NCI-H2196 (cell line): Measurements from ENCODE around the gene CMSS1.

Experiments
- DNase-seq: peaks from one replicate; lab custom pipeline; 2025; ENCODE audit not compliant: unreplicated experiment; lab: John Stamatoyannopoulos, UW

Gene CMSS1

DNA sequence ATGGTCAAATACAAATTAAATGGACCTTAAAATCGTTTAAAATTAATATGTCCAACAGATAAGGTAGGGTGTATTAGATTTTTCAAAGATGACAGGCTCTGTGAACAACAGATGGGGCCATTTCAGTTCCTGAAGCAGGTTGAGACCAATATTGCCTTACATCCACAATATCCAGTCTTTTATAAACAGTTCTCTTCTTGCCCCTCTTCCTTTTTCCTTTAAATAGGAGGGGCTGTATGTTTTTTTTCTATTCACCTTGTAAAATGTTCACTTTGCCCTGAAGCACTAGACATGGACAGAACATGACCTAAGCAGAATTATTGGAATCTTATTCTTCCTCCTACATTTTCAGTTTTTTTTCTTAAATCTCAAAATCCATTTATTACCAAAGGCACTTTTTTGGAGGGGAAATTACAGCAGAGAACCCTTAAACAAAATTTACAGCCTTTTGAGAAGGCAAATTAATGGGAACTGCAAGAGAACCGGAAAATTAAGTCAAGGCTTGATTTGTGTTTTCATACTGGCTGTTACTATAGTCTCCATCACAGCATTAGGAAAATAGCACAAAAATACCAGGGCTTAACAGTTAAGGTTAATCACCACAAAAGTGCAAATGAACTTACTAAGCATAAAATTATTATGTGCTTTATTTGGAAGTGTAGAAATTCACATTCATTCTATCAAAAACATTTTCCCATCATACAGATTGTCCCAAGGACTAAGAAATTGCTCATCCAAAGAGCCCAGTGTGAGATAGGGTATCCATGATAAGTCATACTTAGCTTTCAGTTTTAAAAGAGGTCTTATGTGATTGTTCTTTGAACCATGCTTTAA is 55.8 kb downstream of the CMSS1 start:
- no peak for DNase-seq

DNA sequence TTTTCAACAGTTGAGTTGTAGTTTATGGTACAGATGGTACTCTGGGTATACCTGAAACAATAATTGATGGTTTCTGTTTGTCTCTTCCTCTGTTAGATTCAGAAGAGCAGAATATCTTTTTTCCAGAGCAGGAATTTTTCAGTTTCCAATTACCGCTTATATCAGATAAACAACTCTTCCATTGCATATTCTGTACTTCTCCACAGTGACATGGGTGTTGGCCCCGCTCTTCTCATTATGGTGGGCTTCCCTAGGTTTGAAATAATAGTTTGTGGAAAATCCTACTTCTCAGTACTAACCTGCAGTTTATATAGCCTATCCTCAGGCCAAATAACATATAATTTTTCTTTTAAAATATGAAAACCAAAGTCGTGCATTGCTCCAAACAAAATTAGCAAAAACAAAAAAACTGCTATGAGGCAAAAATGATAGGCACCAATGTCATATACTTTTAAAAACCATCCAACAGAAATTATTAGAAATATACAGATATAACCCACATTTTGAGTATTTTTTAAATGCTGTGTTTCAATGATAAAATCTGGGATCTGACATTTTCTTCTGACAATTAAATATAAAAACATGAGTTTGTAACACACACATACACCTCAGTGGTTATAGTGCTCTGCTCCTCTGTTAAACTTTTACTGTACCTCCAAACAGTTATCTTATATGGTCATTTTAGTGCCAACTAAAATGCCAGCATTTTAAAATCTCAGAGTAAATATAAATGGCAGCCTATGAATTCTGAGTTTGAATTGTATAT is 56.8 kb downstream of the CMSS1 start:
- no peak for DNase-seq

DNA sequence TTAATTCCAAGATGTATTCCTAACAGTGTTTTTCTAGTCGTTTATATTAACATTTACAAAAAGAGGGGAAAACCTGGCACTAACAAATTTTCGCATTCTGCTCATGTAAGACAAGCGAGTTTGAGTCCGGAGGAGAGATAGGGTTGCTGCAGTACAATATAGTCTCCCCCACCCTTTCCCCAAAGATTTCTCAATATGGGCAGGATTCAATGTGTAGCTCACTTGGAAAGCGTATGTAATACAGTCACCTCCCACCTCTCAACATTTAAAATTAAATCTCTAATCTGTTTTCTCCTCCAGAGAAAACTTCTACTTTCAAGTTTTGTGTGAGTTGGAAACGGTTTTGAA is 57.9 kb downstream of the CMSS1 start:
- DNase-seq = no peak

DNA sequence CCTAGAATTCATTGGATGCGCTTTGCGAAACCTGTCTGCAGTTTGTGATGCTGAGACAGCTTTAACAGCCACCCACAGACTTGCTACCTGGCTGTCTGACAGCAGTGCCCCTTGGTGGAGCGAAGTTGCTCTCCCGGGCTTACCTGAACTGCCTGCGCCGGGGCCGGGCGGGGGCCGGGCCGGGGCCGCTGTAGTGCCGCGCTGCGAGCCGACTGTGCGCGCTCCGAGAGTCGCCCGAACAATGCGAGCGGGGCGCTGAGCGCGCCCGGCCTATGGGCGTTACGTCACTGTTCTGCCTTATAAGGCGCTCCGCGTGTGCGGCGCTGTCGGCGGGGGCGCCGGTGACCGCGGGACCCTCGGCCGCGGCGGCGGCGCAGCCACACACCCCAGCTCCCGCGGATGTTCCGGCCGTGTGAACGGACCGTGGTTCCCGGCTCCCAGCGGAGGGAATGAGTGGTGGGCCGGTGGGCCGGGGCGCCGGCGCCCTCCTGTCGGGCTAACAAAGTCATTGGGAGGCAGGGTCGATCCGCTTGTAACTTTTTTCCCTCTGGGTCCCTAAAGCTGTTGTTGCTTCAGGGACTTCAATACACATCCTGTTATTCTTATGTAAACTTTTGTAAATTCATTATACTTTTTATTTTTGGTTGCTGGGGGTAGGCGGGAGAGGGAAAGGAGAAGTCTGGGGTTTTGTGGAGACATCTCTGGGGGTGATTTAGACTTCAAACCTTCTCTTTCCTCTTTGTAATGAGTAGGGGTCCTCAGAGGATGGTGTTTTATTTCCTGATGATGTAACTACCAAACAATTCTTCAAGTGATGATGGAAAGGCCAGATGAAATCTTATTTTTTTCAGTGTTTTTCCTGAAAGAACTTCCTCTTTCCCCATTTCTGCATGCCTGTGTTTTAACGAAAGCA is 58.5 kb downstream of the CMSS1 start:
- no peak for DNase-seq

DNA sequence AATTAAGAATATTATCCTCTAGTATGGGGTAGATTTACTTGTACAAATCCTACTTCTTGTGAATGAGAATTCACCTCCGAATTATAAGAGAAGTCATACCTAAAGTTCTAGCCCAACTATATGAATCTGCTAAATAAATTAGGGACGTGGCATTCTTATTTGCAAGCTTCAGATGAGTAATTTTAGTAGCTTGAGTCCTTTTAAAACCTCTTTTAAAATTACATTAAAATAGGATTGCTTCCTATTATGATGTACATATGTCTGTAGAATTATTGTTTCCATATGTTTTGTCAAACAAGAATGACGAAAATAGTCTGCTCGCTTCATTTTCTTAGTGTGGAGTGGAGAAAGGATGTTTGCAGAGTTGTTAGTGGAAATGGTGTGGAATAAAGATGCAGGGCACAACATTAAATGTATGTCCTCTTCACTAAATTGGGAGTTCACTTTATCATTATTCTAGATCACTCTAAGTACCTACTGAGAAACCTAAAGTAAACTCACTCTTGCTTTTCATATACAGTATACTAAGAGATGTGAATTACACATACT is 59.4 kb downstream of the CMSS1 start:
- DNase-seq = no peak

DNA sequence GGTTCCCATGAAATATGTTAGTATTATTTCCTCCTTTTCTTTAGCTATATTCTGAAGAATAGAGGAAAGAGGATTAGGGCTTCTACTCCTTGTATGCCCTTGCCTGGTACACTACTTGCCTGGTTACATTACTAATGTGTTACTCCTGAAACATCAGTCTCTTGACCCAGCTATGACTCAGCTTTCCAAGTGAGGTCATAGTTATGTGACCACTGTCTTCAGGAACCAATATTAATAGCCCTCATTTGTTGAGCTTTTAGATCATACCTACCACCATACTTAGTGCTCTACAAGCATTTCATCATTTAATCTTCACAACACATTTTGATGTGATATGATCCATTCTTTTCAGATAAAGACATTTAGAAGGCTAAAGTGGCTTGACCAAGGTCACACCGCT is 60.3 kb downstream of the CMSS1 start:
- no peak for DNase-seq

DNA sequence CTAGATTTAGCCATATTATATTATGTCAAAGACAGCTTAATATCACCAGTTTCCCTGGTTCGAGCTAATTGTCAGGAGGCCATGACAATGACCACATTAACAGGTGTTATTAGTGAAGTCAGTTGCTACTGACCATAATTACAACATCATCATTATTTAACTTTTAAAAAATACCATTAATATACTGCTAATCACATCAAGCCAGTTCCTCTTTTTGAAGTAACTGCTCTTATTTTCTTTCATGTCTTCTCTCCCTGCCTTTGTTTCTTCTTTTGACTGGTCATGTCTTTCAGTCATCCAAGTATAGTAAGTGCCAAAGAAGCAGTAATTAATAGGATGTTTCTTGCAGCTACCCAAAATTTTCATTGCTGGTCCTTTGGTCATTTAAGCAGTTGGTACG is 61.6 kb downstream of the CMSS1 start:
- DNase-seq = no peak

DNA sequence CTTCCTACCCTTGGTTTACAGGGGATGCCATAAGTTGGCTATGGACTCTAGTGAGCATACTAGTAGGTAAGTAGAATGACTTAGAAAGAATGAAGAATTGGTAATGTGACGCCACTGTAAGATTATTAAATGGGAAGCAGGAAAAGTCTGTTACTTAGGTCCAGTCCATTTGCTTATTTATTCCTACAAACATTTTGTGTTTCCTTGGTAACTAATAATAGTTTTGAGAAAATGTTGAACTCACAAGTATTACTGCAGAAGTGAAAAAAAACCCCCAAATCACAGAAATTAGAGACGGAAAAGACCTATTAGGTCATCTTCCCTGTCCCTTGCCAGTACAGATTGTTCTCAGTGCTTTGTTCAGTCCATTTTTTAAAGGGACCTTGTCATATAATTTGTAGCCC is 63.5 kb downstream of the CMSS1 start:
- no peak for DNase-seq

DNA sequence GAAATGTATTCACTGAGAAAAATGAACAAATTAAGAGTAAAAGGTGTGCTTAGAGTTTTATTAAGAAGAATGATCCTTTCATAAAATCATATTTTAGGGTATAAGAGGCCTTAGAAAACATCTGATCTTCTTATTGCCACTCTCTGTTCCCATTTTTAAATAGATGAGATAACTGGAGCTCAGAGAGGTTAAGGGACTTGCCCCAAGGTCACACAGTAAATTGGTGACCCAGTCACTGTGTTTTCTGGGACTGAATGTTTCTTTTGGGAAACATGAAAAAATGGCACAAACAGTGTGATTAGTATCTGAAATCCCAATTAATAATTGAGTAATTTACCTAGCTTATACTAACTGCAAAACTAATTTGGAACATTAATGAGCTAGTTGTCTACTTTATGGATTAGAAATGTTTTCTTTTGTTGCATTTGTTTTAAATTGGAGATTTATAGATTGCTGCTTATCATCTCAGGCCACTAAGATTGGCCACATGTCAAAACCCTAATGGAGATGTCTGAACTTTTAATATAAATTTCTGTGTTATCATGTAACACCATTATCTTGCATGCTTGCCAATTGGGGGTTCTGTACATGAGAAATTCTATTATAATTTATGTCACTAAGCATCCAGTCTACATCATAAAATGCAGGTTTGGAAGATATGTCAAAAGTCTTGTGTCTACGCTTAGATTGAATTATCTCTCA is 64.9 kb downstream of the CMSS1 start:
- DNase-seq = no peak

DNA sequence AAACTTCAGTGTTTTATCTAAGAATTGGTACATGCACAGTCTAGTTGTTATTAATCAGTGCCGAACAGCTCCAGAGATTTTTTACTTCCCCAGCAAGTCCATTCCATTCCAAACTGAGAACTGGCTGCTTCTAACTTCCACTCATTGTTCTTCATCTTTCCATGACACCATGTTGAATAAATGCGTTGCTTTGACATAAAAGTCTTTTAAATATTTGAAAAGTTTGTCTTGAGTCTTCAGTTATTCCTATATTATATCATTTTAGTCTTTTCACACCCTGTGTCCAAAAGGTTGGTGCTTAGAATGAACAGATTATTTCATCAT is 65.4 kb downstream of the CMSS1 start:
- DNase-seq = no peak

DNA sequence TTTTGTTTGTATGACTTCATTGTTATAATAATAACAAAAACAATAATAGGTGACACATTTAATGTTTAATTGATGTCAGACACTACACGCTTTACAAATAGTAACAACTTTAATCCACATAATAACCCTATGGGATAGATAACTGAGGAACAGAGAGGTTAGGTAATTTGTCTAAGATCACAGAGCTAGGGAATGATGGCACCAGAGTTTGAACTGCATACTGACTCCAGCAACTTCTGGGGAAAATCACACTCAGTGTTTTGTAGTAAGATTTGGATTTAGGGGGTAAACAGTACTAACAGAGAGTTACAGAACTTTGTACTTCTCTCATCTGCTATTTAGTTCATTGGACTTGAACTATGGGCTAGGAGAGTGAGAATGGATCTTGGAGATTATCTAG is 66.0 kb downstream of the CMSS1 start:
- no peak for DNase-seq

DNA sequence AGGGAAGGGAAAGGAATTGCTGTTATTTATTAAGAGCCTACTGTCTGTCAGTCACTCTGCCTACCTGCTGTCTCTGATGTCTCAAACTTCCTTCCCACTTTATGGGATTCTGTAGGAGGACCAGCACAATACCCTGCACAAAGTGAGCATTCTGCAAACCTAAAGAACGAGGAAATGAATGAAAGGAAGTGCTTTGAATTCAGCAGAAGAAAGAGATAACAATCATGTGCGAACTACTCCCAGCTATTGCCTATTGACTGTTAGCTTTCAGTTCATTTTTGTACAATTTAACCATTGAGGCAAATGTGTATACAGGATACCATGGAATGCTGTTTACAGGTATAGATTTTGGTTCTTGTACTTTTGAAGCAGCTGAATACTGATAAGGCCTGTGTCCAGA is 66.8 kb downstream of the CMSS1 start:
- no peak for DNase-seq

DNA sequence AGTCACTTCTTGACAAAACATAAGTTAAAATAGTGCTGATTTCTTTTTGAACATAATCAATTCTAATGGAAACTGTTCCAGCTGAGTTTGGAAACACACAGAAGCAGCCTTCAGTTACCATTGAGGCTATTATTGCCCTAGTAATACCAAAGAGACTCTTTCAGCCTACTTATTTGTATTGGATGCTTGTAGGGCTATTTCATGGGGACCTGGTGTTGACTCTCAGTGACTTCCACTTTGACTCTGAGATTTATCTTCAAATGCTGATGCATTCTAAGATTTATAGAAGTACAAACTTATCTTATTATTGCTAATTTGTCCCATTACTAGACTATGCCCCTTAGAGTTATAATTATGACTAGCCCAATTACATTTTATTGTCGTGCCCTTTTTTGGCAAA is 67.4 kb downstream of the CMSS1 start:
- no peak for DNase-seq

DNA sequence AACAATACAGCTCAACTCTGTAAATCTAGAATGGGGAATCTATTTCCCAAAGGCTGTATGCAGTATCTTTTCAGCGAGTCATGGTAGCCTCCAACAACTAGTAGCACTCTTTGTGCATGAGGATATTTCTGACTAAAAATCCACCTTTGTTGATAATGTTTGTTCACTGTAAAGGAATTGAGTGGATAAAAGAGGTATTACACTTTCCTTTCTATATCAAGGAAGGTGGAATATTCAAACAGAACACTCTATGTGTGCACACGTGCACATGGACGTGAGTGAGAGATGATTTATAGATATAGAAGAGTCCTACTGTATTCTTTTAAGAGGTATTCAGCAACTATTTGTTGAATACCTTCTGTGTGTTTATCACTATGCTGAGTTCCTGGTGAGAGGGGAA is 68.2 kb downstream of the CMSS1 start:
- DNase-seq = no peak

DNA sequence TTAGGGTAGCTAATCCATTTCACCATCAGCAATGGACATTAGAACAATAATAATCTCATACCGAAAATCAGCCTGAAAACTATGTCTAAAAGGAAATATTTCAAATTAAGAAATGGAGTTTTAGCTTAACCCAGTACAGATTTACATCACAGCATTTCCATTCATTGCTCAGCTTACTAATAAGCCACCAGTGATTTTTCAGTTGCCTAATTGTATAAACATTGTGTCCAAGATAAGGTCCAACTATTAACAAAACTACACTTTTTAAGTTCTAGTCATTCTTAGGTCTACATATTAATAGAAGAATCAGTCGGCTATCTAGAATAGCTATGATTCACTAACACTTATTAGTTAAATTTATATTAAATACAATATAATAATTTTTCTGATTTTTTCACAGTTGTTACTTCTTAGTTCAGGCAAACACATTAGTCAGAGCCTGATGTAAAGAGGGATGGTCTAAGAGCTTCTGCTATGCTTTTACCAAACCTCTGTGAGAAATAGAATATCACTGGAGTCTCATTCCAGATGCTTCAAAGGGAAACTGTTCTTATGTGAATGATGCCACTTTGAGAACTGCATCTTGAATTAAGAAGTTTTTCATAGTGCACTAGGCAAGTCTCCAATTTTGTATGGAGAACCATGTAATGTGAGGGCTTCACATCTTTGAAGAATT is 74.1 kb downstream of the CMSS1 start:
- DNase-seq = no peak

DNA sequence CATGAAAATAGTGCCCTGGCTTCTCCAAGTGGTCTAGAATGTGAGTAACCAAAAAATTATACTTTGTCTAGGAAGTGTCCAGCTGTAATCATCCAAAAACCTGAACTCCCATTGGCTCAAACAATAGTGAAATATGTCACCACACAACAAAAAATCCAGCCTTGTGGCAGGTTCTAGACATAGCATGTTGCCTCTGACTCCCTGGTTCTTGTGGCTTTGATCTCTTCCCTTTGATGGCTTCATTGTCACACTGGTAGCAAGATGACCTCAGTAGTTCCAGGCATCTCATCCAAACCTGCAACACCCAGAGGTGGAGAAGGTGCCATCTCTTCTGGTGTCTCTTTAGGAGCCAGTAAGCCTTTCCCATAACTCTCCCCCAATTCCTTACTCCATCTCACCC is 74.7 kb downstream of the CMSS1 start:
- no peak for DNase-seq

DNA sequence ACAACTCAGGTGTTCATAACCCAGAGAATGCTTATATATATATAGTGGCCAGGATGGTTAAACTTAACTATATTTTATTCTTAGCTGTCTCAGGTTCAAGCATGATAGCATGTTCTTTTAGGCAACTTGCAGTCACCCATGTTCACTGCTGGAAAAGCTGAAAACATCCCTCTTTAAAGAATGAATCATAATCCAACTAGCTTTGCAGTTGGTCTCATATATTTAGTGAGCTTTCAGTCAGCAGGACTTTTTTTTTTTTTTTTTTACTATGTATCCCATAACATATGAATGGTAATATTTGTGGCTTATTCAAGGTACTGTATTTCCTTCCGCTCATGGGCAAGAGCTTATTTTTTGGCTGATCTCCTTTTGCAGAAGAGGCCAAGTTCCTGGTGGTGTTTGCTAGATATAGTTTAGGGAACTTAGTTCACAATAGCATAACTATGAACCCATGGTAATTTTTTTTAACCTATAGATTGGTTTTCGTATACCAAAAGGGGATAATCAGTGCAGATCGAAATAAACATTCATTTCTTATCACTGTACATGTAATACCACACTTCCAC is 77.6 kb downstream of the CMSS1 start:
- DNase-seq = no peak

DNA sequence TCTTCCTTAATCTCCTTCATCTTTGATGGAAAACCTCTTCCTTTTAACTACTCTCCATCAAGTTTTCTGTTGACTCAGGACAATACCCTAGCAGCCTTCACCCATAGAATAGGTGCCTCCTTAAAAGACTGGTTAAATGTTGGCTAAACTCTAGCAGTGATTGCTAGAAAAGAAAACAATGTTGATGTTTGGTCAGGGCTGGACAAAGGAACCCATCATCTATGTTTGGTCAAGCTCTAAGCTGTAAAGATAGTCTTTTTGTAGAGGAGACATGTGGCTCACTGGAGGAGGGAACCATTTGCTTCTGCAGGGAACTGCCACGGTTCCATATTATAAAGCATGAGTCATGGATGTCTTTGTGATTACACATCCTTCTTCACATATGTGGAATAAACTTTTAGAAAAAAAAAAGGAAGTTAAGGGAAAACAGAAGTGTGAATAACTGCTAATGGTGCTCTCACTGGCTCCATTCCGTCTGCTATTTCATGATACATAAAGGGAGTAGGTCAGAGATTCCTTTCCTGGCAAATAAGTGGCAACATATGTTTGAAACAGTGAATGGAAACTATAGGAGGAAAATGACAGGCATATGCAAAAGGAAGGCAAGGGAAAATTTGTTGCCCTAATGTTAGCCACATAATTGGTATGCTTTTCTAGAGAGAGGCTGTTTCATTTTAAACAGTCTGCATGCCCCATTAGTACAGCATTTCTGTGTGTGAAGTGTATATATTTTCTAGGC is 78.2 kb downstream of the CMSS1 start:
- no peak for DNase-seq

DNA sequence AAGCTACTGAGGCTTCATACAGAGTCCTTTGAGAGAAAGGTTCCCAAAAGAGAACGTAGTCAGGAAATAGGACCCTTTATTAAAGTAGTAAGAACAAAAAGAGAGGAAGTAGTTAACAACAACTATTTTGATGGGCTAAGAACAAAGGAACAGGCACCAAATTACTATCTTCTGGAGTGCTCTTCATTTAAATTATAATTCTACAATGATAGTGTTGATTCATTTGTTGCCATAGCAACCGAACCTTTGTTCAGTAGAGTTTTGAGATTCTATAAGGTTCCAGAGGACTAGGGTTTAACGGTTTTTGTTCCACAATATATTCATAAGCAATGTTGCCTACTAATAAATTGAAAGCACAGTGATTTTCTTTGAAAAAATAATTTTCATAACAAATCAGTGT is 78.8 kb downstream of the CMSS1 start:
- peak; percentile 9 for DNase-seq
